SW480 (cell line): ENCODE measurements around the gene CRELD1.

Experiments
- DNase-seq: peaks from one replicate; pipeline ENCODE4 v3.0.0-alpha.2; 2016; ENCODE audit warnings: low spot score

Gene CRELD1

GRCh38 chr3:9906480-9906879, 27.2 kb upstream of the CRELD1 start:
- no peak for DNase-seq

GRCh38 chr3:9908286-9908685, 25.3 kb upstream of the CRELD1 start:
- no peak for DNase-seq

- DNase-seq, result no peak
Observed at GRCh38 chr3:9909221-9910013, 24.2 kb upstream of the CRELD1 start.

- DNase-seq, result no peak
Observed at GRCh38 chr3:9911863-9912262, 21.8 kb upstream of the CRELD1 start.

- DNase-seq, result no peak
Observed at GRCh38 chr3:9912294-9912935, 21.2 kb upstream of the CRELD1 start.

- no peak for DNase-seq
Observed at GRCh38 chr3:9913601-9914000, 20.0 kb upstream of the CRELD1 start.

GRCh38 chr3:9914011-9914410, 19.6 kb upstream of the CRELD1 start:
- no peak for DNase-seq

GRCh38 chr3:9914559-9915253, 18.9 kb upstream of the CRELD1 start:
- no peak for DNase-seq

- DNase-seq, result peak; percentile 52
Observed at GRCh38 chr3:9915254-9916141, 18.1 kb upstream of the CRELD1 start.

GRCh38 chr3:9916346-9916733, 17.3 kb upstream of the CRELD1 start:
- DNase-seq, result no peak

GRCh38 chr3:9916734-9917680, 16.6 kb upstream of the CRELD1 start, which contains the start of gene IL17RC:
Gene IL17RC, plus strand, starts transcription at chr3:9917098. Its CDS starts 218 bp downstream, at chr3:9917316.
- peak; percentile 85 for DNase-seq

GRCh38 chr3:9917820-9918219, 15.8 kb upstream of the CRELD1 start:
- no peak for DNase-seq

GRCh38 chr3:9918261-9919038, 15.2 kb upstream of the CRELD1 start:
- no peak for DNase-seq

GRCh38 chr3:9928158-9928557, 5.5 kb upstream of the CRELD1 start:
- DNase-seq, result no peak

GRCh38 chr3:9930804-9931418, 2.7 kb upstream of the CRELD1 start:
- DNase-seq, result no peak

- DNase-seq, result no peak
Observed at GRCh38 chr3:9932535-9932842, 1.1 kb upstream of the CRELD1 start.

GRCh38 chr3:9932843-9933560, 632 bp upstream of the CRELD1 start:
- DNase-seq, result peak; percentile 80

- DNase-seq, result no peak
Observed at GRCh38 chr3:9934235-9934621, 594 bp downstream of the CRELD1 start.

- no peak for DNase-seq
Observed at GRCh38 chr3:9934993-9935392, 1.4 kb downstream of the CRELD1 start.
